T-helper 2 cell treated with Interferon-gamma antibody and Interleukin-4, amounts not matched to agents 100 ng/mL and 5 ng/mL, for 36 hours (primary cell): Measurements from ENCODE around the gene TXNRD1. TPM values are rescaled to one million over a fixed set of nuclear protein-coding genes. Genes with fewer than 3 reads are reported as not detected.

Experiments
- intact Hi-C: fragments of 100-400 bp; cut with micrococcal nuclease; formaldehyde crosslinking; loops from one replicate; pipeline ENCODE4 v1.15.1; 2023
- total RNA-seq: library from RNA; stranded (reverse); gene quantifications from 2 replicates; pipeline ENCODE4 v1.2.3, GENCODE V29; 2022

The TXNRD1 gene
- total RNA-seq, 1 donor from 2014 or later, result 97.4 TPM

- intact Hi-C loops, result loop anchor here (5.0 kb wide), 3 partner anchors 157 to 807 kb away; partner anchors contain the start of genes CHST11, NFYB and WASHC4
Measured at GRCh38 chr12:104299842-104300481, 84.4 kb downstream of the TXNRD1 start.

- intact Hi-C loops, result loop anchor here (1.0 to 5.0 kb wide), 6 partner anchors 15 to 804 kb away; partner anchors contain the start of genes CHST11, HSP90B1, NFYB and TXNRD1
Measured at GRCh38 chr12:104303538-104304151, 88.1 kb downstream of the TXNRD1 start, which contains the start of gene EID3. EID3 (plus strand) TSS chr12:104303739; CDS start chr12:104303935, 196 bp downstream.

GRCh38 chr12:104304261-104305009, 88.9 kb downstream of the TXNRD1 start:
- intact Hi-C loops, result loop anchor here (5.0 kb wide), 3 partner anchors 153 to 803 kb away; partner anchors contain the start of genes CHST11, NFYB and WASHC4

- intact Hi-C loops, result no loop called here
Measured at GRCh38 chr12:104305349-104305748, 89.8 kb downstream of the TXNRD1 start.

GRCh38 chr12:104306376-104306775, 90.8 kb downstream of the TXNRD1 start:
- intact Hi-C loops, result no loop called here

- intact Hi-C loops, result no loop called here
Measured at GRCh38 chr12:104306943-104307654, 91.5 kb downstream of the TXNRD1 start.

- intact Hi-C loops, result no loop called here
Measured at GRCh38 chr12:104307655-104308000, 92.0 kb downstream of the TXNRD1 start.

- intact Hi-C loops, result no loop called here
Measured at GRCh38 chr12:104309446-104309993, 93.9 kb downstream of the TXNRD1 start.

- intact Hi-C loops, result no loop called here
Measured at GRCh38 chr12:104310751-104311633, 95.4 kb downstream of the TXNRD1 start.

- intact Hi-C loops, result no loop called here
Measured at GRCh38 chr12:104312202-104312601, 96.6 kb downstream of the TXNRD1 start.

- intact Hi-C loops, result no loop called here
Measured at GRCh38 chr12:104312654-104313053, 97.1 kb downstream of the TXNRD1 start.

- intact Hi-C loops, result no loop called here
Measured at GRCh38 chr12:104313568-104314241, 98.1 kb downstream of the TXNRD1 start.

- intact Hi-C loops, result no loop called here
Measured at GRCh38 chr12:104314242-104314614, 98.6 kb downstream of the TXNRD1 start.

GRCh38 chr12:104315326-104316224, 100.0 kb downstream of the TXNRD1 start:
- intact Hi-C loops, result no loop called here

GRCh38 chr12:104316936-104317335, 101.4 kb downstream of the TXNRD1 start:
- intact Hi-C loops, result no loop called here

GRCh38 chr12:104317538-104318210, 102.1 kb downstream of the TXNRD1 start:
- intact Hi-C loops, result no loop called here

- intact Hi-C loops, result no loop called here
Measured at GRCh38 chr12:104319028-104319427, 103.4 kb downstream of the TXNRD1 start.
